Ishikawa (cell line): ENCODE measurements around the gene CYP2C9.

Source experiments
- CEBPB ChIP-seq: IDR thresholded peaks from 2 replicates; pipeline ENCODE4 v1.6.1; 2012
- CREB1 ChIP-seq: IDR thresholded peaks from 2 replicates; pipeline ENCODE4 v1.6.1; 2012; ENCODE audit warnings: low read depth
- EGR1 ChIP-seq: IDR thresholded peaks from 2 replicates; pipeline ENCODE4 v1.6.1; 2012
- EP300 ChIP-seq: IDR thresholded peaks from 2 replicates; pipeline ENCODE4 v1.6.1; 2012; ENCODE audit warnings: borderline replicate concordance
- FOXM1 ChIP-seq: IDR thresholded peaks from 2 replicates; pipeline ENCODE4 v1.6.1; 2012; ENCODE audit warnings: low read depth, borderline replicate concordance
- MAX ChIP-seq: IDR thresholded peaks from 2 replicates; pipeline ENCODE4 v1.6.1; 2012
- NFIC ChIP-seq: IDR thresholded peaks from 2 replicates; pipeline ENCODE4 v1.6.1; 2012
- RAD21 ChIP-seq: IDR thresholded peaks from 2 replicates; pipeline ENCODE4 v1.6.1; 2012; ENCODE audit warnings: low read depth
- REST ChIP-seq: IDR thresholded peaks from 2 replicates; pipeline ENCODE4 v1.6.1; 2012; ENCODE audit warnings: low read depth, mild to moderate bottlenecking
- TAF1 ChIP-seq: IDR thresholded peaks from 2 replicates; pipeline ENCODE4 v1.6.1; 2012; ENCODE audit warnings: low read depth, mild to moderate bottlenecking
- TCF12 ChIP-seq: IDR thresholded peaks from 2 replicates; pipeline ENCODE4 v1.6.1; 2012; ENCODE audit warnings: low read depth
- TEAD4 ChIP-seq: IDR thresholded peaks from 2 replicates; pipeline ENCODE4 v1.6.1; 2012
- USF1 ChIP-seq: IDR thresholded peaks from 2 replicates; pipeline ENCODE4 v1.6.1; 2012
- YY1 ChIP-seq: IDR thresholded peaks from 2 replicates; pipeline ENCODE4 v1.6.1; 2012; ENCODE audit warnings: low read depth
- ZBTB7A ChIP-seq: IDR thresholded peaks from 2 replicates; pipeline ENCODE4 v1.6.1; 2012; ENCODE audit warnings: low read depth

Gene CYP2C9

GRCh38 chr10:94963901-94964300 is 25.4 kb downstream of the CYP2C9 start:
- TF ChIP-seq FOXM1 (no peak), TEAD4 (peak; percentile 44; the same call in 1 of the 2 replicates), USF1 (no peak), RAD21 (peak; percentile 65)

GRCh38 chr10:94983555-94983954 is 45.1 kb downstream of the CYP2C9 start:
- TF ChIP-seq REST: no peak
- TF ChIP-seq RAD21: no peak
- no peak for TF ChIP-seq USF1
- TF ChIP-seq MAX: no peak
- no peak for TF ChIP-seq ZBTB7A
- no peak for TF ChIP-seq NFIC
- TF ChIP-seq TEAD4: no peak
- TF ChIP-seq YY1: no peak
- no peak for TF ChIP-seq TCF12
- TF ChIP-seq EP300: no peak
- TF ChIP-seq TAF1: no peak
- TF ChIP-seq EGR1: no peak

GRCh38 chr10:94989192-94989591 is 50.7 kb downstream of the CYP2C9 start:
- no peak for TF ChIP-seq EP300
- TF ChIP-seq MAX: no peak
- no peak for TF ChIP-seq USF1
- TF ChIP-seq NFIC: no peak
- TF ChIP-seq TAF1: no peak
- no peak for TF ChIP-seq FOXM1
- TF ChIP-seq CEBPB: no peak
- no peak for TF ChIP-seq TEAD4
- TF ChIP-seq TCF12: no peak
- TF ChIP-seq CREB1: no peak
- TF ChIP-seq EGR1: no peak
- TF ChIP-seq RAD21: no peak
- TF ChIP-seq REST: no peak
- TF ChIP-seq YY1: no peak
- TF ChIP-seq ZBTB7A: no peak

GRCh38 chr10:94991243-94991888 is 52.9 kb downstream of the CYP2C9 start:
- TF ChIP-seq REST (no peak), CREB1 (no peak), NFIC (no peak), TEAD4 (no peak), TCF12 (no peak), MAX (no peak), EP300 (no peak), EGR1 (no peak), ZBTB7A (no peak), YY1 (no peak), FOXM1 (no peak), RAD21 (no peak), USF1 (no peak), CEBPB (no peak), TAF1 (no peak)
